Spleen (tissue), 7 donors: Measurements from ENCODE around the gene OSBPL8.

Source experiments
- CTCF ChIP-seq, 11 experiments: fragments of 200-600 bp in 7 of 11; fragments of 450-650 bp in 4 of 11; sonication (generic) in 4 of 11; IDR thresholded peaks in 8 of 11; conservative IDR thresholded peaks in 3 of 11; 1 replicate in 7 of 11; 2 replicates in 4 of 11; pipeline versions ENCODE4 v1.4.0 to v1.8.0; 2016 to 2021; ENCODE audit warnings: antibody characterized with exemption in 11 of 11, inconsistent platforms in 4 of 11, mild to moderate bottlenecking in 1 of 11
- POLR2A ChIP-seq, 3 donors: fragments of 450-650 bp; IDR thresholded peaks; one replicate each; pipeline ENCODE4 v1.5.1; 2017; ENCODE audit warnings: antibody characterized with exemption in 3 of 3, mild to moderate bottlenecking in 1 of 3
- donor health status: DM: no; HTN: no; CAD: no; lungs with moderate emphysema.
- donor health status: DM: no; HTN: no; CAD: no.
- donor health status: DM: no; HTN: no; CAD: no.

DNA sequence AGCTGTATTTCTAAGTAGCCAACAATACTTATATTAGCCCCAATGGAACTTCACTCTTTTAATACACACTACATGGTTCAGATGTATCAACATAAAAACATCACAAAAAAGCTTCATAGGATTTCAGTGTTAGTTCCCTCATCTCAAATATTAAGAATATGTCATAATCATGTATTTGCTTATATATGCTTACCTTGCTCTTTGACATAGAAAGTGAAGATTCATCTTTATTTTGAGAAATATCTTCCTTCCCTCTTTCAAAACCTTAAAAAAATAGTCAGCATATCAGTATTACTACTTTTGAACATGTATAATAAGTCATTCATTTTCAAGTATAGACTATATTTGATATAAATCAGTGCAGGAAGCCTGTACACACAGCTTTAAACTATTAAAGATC, 149.2 kb downstream of the OSBPL8 start:
- no peak for TF ChIP-seq CTCF (IDR thresholded peaks at IDR 0.05 in 8 of 11, conservative IDR thresholded peaks at IDR 0.05 in 3 of 11)
- no peak for TF ChIP-seq POLR2A (IDR thresholded peaks at IDR 0.05)
